ENCODE data around the gene GBP1. TPM values are rescaled to one million over a fixed set of nuclear protein-coding genes. Genes with fewer than 3 reads are reported as not detected.

GBP1 gene
- total and polyA plus RNA-seq, 7 donors, result 4.2 to 72.1 (median 24.2) TPM

DNA sequence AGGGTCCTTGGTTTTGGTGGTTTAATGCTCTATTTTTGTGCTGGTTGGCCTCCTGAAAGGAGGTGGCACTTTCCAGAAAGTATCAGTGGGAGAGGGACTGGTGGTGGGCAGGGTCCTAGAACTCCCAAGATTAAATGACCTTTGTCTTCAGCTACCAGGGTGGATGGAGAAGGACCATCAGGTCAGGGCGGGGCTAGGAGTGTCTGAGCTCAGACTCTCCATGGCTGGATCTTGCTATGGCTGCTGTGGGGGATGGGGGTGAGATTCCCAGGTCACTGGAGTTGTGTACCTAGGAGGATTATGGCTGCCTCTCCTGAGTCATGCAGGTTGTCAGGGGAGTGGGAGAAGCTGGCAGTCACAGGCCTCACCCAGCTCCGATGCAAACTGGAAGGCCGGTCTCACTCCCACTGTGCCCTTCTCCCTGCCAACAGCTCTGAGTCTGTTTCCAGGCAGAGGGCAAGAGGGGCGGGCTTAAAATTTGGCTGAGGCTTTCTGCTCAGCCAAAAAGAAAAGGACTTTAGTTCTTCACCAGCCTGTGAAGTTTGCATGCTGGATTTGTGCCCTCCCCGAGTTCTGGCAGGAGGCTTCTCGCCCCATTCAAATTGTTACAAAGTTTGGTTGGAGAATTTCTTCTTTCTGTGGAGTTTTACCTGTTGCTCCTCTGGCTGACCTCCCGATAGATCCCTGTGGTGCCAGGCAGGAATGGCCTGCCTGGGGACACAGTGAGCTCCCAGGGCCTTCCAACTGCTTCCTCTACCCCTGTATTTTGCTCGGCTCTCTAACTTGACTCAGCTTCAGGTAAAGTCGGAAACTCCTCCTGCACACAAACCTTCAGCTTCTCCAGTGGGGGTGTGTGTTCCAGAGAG lies 59.5 kb downstream of the GBP1 start:
- peaks cover 0 to 28% (median 4%) of the 10 kb centered on the region in 4 donors for H3K36me3 ChIP-seq
- TF ChIP-seq POLR2AphosphoS5 (IDR thresholded peaks at IDR 0.05) (no peak), POLR2A (IDR thresholded peaks at IDR 0.05) (no peak), EP300 (IDR thresholded peaks at IDR 0.05) (no peak)
- TF ChIP-seq, protein P1, sequence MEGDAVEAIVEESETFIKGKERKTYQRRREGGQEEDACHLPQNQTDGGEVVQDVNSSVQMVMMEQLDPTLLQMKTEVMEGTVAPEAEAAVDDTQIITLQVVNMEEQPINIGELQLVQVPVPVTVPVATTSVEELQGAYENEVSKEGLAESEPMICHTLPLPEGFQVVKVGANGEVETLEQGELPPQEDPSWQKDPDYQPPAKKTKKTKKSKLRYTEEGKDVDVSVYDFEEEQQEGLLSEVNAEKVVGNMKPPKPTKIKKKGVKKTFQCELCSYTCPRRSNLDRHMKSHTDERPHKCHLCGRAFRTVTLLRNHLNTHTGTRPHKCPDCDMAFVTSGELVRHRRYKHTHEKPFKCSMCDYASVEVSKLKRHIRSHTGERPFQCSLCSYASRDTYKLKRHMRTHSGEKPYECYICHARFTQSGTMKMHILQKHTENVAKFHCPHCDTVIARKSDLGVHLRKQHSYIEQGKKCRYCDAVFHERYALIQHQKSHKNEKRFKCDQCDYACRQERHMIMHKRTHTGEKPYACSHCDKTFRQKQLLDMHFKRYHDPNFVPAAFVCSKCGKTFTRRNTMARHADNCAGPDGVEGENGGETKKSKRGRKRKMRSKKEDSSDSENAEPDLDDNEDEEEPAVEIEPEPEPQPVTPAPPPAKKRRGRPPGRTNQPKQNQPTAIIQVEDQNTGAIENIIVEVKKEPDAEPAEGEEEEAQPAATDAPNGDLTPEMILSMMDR (IDR thresholded peaks at IDR 0.05), result no peak
- 95 to 96% methylated on average over 9 of the region's 9 CpGs for WGBS, 2 donors
- DNase-seq, result no peak
- intact Hi-C loops (cut with DNase I), result no loop called here
- H3K4me1 ChIP-seq, result no peaks in the 10 kb centered on the region
- H3K4me3 ChIP-seq, result no peak overlapping the region
- H3K27me3 ChIP-seq, result no peaks in the 10 kb centered on the region
- peak overlapping the region in 1 of 4 donors; percentile 3 for H3K27ac ChIP-seq
- H3K9me3 ChIP-seq, result no peaks in the 10 kb centered on the region

Small RNA genes within 50 kb of the gene (small RNA-seq; reads per million reads assigned to genes)
- 0 reads per million in 3 donors for gene RF00019

Other genes starting within 250 kb of the GBP1 start
- 10 to 100 TPM; 21.6 to 42.6 (median 31.3) TPM for gene GTF2B, start 173.6 kb downstream of the GBP1 start, total RNA-seq
- gene GTF2B, start 173.6 kb downstream of the GBP1 start, polyA plus RNA-seq, result 10 to 100 TPM; 24.0 to 47.4 (median 40.8) TPM
- gene KYAT3, start 72.6 kb downstream of the GBP1 start, total RNA-seq, result 10 to 100 TPM; 14.1 to 32.8 (median 20.3) TPM
- gene KYAT3, start 72.6 kb downstream of the GBP1 start, polyA plus RNA-seq, result 10 to 100 TPM; 22.2 to 25.4 (median 24.0) TPM
- gene RBMXL1, start 72.6 kb downstream of the GBP1 start, total RNA-seq, result 10 to 100 TPM; 10.2 to 18.6 (median 11.9) TPM
- gene RBMXL1, start 72.6 kb downstream of the GBP1 start, polyA plus RNA-seq, result 1 to 10 TPM; 3.0 to 6.2 (median 3.6) TPM
- 10 to 100 TPM in 3 of 4 donors, 1 to 10 TPM in 1; 6.4 to 31.4 (median 15.2) TPM for gene GBP3, start 42.3 kb downstream of the GBP1 start, total RNA-seq
- 10 to 100 TPM; 10.2 to 66.4 (median 26.9) TPM for gene GBP3, start 42.3 kb downstream of the GBP1 start, polyA plus RNA-seq
- 100 to 1,000 TPM; 115 to 152 (median 142) TPM for gene GBP2, start 60.9 kb upstream of the GBP1 start, total RNA-seq
- 10 to 100 TPM; 39.5 to 86.5 (median 61.3) TPM for gene GBP2, start 60.9 kb upstream of the GBP1 start, polyA plus RNA-seq
- gene GBP7, start 110.8 kb upstream of the GBP1 start, total RNA-seq, result not detected
- gene GBP7, start 110.8 kb upstream of the GBP1 start, polyA plus RNA-seq, result under 1 TPM in 1 of 3 donors, not detected in 2; 0.03 TPM
- 1 to 10 TPM; 3.0 to 10.0 (median 3.8) TPM for gene GBP4, start 133.7 kb upstream of the GBP1 start, total RNA-seq
- 10 to 100 TPM in 1 of 3 donors, 1 to 10 TPM in 2; 1.8 to 26.1 (median 3.0) TPM for gene GBP4, start 133.7 kb upstream of the GBP1 start, polyA plus RNA-seq
- gene GBP5, start 207.7 kb upstream of the GBP1 start, total RNA-seq, result 1 to 10 TPM in 3 of 4 donors, under 1 TPM in 1; 0.83 to 1.4 (median 1.2) TPM
- 10 to 100 TPM in 1 of 3 donors, 1 to 10 TPM in 2; 1.6 to 19.3 (median 1.8) TPM for gene GBP5, start 207.7 kb upstream of the GBP1 start, polyA plus RNA-seq